Mesothelial cell of epicardium (in vitro differentiated cells): ENCODE data around the gene NR1I3. TPM values are rescaled to one million over a fixed set of nuclear protein-coding genes. Genes with fewer than 3 reads are reported as not detected.

ENCODE experiments used
- DNase-seq, 2 experiments: peaks; one replicate each; pipeline ENCODE4 v3.0.0; 2021; ENCODE audit warnings: low spot score in 2 of 2; ENCODE audit not compliant: unreplicated experiment in 2 of 2
- H3K27ac Mint-ChIP-seq: 2 replicates; pipeline ENCODE4 v1.8.0; 2021; ENCODE audit warnings: mixed read lengths
- H3K27me3 Mint-ChIP-seq: 2 replicates; pipeline ENCODE4 v1.8.0; 2021; ENCODE audit warnings: low read depth, mixed read lengths
- H3K36me3 Mint-ChIP-seq: 2 replicates; pipeline ENCODE4 v1.8.0; 2021; ENCODE audit warnings: mixed read lengths
- H3K4me1 Mint-ChIP-seq: 2 replicates; pipeline ENCODE4 v1.8.0; 2021; ENCODE audit warnings: mixed read lengths
- H3K4me3 Mint-ChIP-seq: 2 replicates; pipeline ENCODE4 v1.8.0; 2021; ENCODE audit warnings: mild to moderate bottlenecking, moderate library complexity, mixed read lengths
- H3K9me3 Mint-ChIP-seq: 2 replicates; pipeline ENCODE4 v1.8.0; 2021; ENCODE audit warnings: mixed read lengths
- CTCF ChIP-seq: fragments of 200-600 bp; sonication (generic); IDR thresholded peaks from one replicate; pipeline ENCODE4 v1.5.0; 2021; ENCODE audit warnings: antibody characterized with exemption; ENCODE audit not compliant: unreplicated experiment
- total RNA-seq: library from RNA; stranded (reverse); gene quantifications from 3 replicates; pipeline ENCODE4 v1.2.1, GENCODE V29; 2021

The NR1I3 gene
- total RNA-seq, 1 donor from 2014 or later: not detected

- Mint-ChIP-seq H3K27ac (no peak overlapping the region), H3K9me3 (no peaks in the 10 kb centered on the region), H3K27me3 (no peaks in the 10 kb centered on the region), H3K4me3 (no peak overlapping the region), H3K4me1 (peaks cover 8% of the 10 kb centered on the region), H3K36me3 (no peaks in the 10 kb centered on the region)
- TF ChIP-seq CTCF: no peak
- DNase-seq: no peak
These were observed 49.6 kb downstream of the NR1I3 start for GRCh38 chr1:161188381-161188780.

- TF ChIP-seq CTCF: no peak
- H3K9me3 Mint-ChIP-seq: no peaks in the 10 kb centered on the region
- no peaks in the 10 kb centered on the region for H3K27me3 Mint-ChIP-seq
- H3K36me3 Mint-ChIP-seq: no peaks in the 10 kb centered on the region
- no peak overlapping the region for H3K4me3 Mint-ChIP-seq
- H3K4me1 Mint-ChIP-seq: peaks cover 5% of the 10 kb centered on the region
- DNase-seq: no peak
- H3K27ac Mint-ChIP-seq: no peak overlapping the region
These were observed 50.7 kb downstream of the NR1I3 start for GRCh38 chr1:161187311-161187710.

- Mint-ChIP-seq H3K36me3 (no peaks in the 10 kb centered on the region), H3K9me3 (no peaks in the 10 kb centered on the region), H3K27ac (no peak overlapping the region), H3K27me3 (no peaks in the 10 kb centered on the region), H3K4me3 (no peak overlapping the region), H3K4me1 (peaks cover 5% of the 10 kb centered on the region)
- no peak for TF ChIP-seq CTCF
- DNase-seq: no peak
These were observed 52.2 kb downstream of the NR1I3 start for GRCh38 chr1:161185732-161186311.

- Mint-ChIP-seq H3K4me3 (no peak overlapping the region), H3K4me1 (peaks cover 5% of the 10 kb centered on the region), H3K27ac (no peak overlapping the region), H3K36me3 (no peaks in the 10 kb centered on the region), H3K27me3 (no peaks in the 10 kb centered on the region), H3K9me3 (no peaks in the 10 kb centered on the region)
- no peak for DNase-seq
- no peak for TF ChIP-seq CTCF
These were observed 52.7 kb downstream of the NR1I3 start for GRCh38 chr1:161185282-161185682.

- Mint-ChIP-seq H3K36me3 (no peaks in the 10 kb centered on the region), H3K9me3 (no peaks in the 10 kb centered on the region), H3K4me3 (no peak overlapping the region), H3K27ac (no peak overlapping the region), H3K4me1 (peaks cover 15% of the 10 kb centered on the region), H3K27me3 (no peaks in the 10 kb centered on the region)
- TF ChIP-seq CTCF: no peak
- DNase-seq: no peak
These were observed 55.8 kb downstream of the NR1I3 start for GRCh38 chr1:161182214-161182613.

GRCh38 chr1:161180639-161181038 lies 57.4 kb downstream of the NR1I3 start:
- Mint-ChIP-seq H3K4me1 (peaks cover 26% of the 10 kb centered on the region), H3K9me3 (no peaks in the 10 kb centered on the region), H3K4me3 (no peak overlapping the region), H3K27me3 (no peaks in the 10 kb centered on the region), H3K27ac (no peak overlapping the region), H3K36me3 (no peaks in the 10 kb centered on the region)
- no peak for TF ChIP-seq CTCF
- no peak for DNase-seq
